ENCODE measurements around the gene PLA2G4F.

PLA2G4F gene, protein sequence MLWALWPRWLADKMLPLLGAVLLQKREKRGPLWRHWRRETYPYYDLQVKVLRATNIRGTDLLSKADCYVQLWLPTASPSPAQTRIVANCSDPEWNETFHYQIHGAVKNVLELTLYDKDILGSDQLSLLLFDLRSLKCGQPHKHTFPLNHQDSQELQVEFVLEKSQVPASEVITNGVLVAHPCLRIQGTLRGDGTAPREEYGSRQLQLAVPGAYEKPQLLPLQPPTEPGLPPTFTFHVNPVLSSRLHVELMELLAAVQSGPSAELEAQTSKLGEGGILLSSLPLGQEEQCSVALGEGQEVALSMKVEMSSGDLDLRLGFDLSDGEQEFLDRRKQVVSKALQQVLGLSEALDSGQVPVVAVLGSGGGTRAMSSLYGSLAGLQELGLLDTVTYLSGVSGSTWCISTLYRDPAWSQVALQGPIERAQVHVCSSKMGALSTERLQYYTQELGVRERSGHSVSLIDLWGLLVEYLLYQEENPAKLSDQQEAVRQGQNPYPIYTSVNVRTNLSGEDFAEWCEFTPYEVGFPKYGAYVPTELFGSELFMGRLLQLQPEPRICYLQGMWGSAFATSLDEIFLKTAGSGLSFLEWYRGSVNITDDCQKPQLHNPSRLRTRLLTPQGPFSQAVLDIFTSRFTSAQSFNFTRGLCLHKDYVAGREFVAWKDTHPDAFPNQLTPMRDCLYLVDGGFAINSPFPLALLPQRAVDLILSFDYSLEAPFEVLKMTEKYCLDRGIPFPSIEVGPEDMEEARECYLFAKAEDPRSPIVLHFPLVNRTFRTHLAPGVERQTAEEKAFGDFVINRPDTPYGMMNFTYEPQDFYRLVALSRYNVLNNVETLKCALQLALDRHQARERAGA

GRCh38 chr15:42156243-42156922 is at the start of gene PLA2G4F:
PLA2G4F (minus strand) TSS chr15:42156636; CDS start chr15:42156549, 87 bp downstream.
- Histone ChIP-seq H3K27me3 (ENCODE audit: control insufficient read depth in 1 of 2, insufficient read depth in 2 of 2, low read length in 2 of 2) (no peaks in the 10 kb centered on the region), H3K4me1 (ENCODE audit: insufficient read depth, low read length) (no peaks in the 10 kb centered on the region), H3K9me3 (ENCODE audit: low read length) (no peaks in the 10 kb centered on the region), H3K36me3 (ENCODE audit: insufficient read depth, low read length) (peaks cover 27% of the 10 kb centered on the region), H3K27ac (ENCODE audit: low read depth, low read length) (no peak within 1 kb of the TSS), H3K9ac (ENCODE audit: low read length) (no peak within 1 kb of the TSS), H3K4me3 (ENCODE audit: low read depth in 1 of 2, low read length in 2 of 2) (no peak within 1 kb of the TSS)

GRCh38 chr15:42203891-42204290 is 47.5 kb upstream of the PLA2G4F start:
- peaks cover 6% of the 10 kb centered on the region for H3K36me3 ChIP-seq (ENCODE audit: insufficient read depth, low read length)
- H3K9me3 ChIP-seq (ENCODE audit: low read length) = no peaks in the 10 kb centered on the region
- no peak overlapping the region for H3K9ac ChIP-seq (ENCODE audit: low read length)
- no peaks in the 10 kb centered on the region for H3K27me3 ChIP-seq (ENCODE audit: control insufficient read depth in 1 of 2, insufficient read depth in 2 of 2, low read length in 2 of 2)
- no peak overlapping the region for H3K27ac ChIP-seq (ENCODE audit: low read depth, low read length)
- H3K4me3 ChIP-seq (ENCODE audit: low read depth in 1 of 2, low read length in 2 of 2) = no peak overlapping the region
- peaks cover 18% of the 10 kb centered on the region for H3K4me1 ChIP-seq (ENCODE audit: insufficient read depth, low read length)

DNA sequence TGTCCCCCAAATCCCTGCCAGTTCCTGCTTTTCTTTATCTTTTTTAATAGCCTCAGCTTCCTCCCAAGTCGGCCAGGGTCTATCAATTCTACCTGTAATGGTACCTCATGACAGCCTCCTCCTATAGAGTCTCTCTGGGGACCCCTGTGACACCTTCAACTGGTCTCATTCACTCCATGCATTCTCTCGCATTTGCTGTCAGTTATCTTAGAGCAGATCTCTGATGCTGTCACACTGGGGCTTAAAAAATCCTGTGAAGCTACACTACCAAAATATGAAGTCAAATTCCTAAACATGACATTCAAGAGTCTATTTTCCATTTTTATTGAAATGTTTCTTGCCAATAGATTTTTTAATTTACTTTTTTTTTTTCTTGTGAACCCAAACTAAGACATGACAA is 46.2 kb upstream of the PLA2G4F start:
- Histone ChIP-seq H3K4me1 (ENCODE audit: insufficient read depth, low read length) (peaks cover 18% of the 10 kb centered on the region), H3K9ac (ENCODE audit: low read length) (no peak overlapping the region), H3K9me3 (ENCODE audit: low read length) (no peaks in the 10 kb centered on the region), H3K4me3 (ENCODE audit: low read depth in 1 of 2, low read length in 2 of 2) (no peak overlapping the region), H3K27ac (ENCODE audit: low read depth, low read length) (no peak overlapping the region), H3K36me3 (ENCODE audit: insufficient read depth, low read length) (peaks cover 12% of the 10 kb centered on the region), H3K27me3 (ENCODE audit: control insufficient read depth in 1 of 2, insufficient read depth in 2 of 2, low read length in 2 of 2) (no peaks in the 10 kb centered on the region)

DNA sequence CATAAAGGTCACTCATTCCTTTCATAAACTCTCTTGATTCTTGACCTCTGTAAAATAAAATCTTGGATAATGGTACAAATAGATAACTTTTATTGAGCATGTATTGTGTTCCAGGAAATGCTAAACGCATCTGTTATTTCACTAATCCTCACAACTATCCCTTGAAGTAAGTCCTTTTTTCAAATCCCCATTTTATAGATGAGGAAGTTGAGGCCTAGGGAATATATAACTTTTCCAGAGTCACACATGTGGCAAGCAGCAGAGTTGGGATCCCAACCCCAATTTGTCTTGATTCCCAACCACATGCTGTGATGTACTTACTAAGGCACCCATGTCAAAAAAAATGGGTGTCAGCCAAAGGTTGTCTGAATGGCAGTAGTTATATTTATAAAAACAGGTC is 45.4 kb upstream of the PLA2G4F start:
- Histone ChIP-seq H3K9me3 (ENCODE audit: low read length) (no peaks in the 10 kb centered on the region), H3K4me3 (ENCODE audit: low read depth in 1 of 2, low read length in 2 of 2) (no peak overlapping the region), H3K4me1 (ENCODE audit: insufficient read depth, low read length) (peaks cover 10% of the 10 kb centered on the region), H3K36me3 (ENCODE audit: insufficient read depth, low read length) (peaks cover 16% of the 10 kb centered on the region), H3K9ac (ENCODE audit: low read length) (no peak overlapping the region), H3K27me3 (ENCODE audit: control insufficient read depth in 1 of 2, insufficient read depth in 2 of 2, low read length in 2 of 2) (no peaks in the 10 kb centered on the region), H3K27ac (ENCODE audit: low read depth, low read length) (no peak overlapping the region)

GRCh38 chr15:42199126-42199525 is 42.7 kb upstream of the PLA2G4F start:
- H3K4me3 ChIP-seq (ENCODE audit: low read depth in 1 of 2, low read length in 2 of 2) = no peak overlapping the region
- H3K27ac ChIP-seq (ENCODE audit: low read depth, low read length) = no peak overlapping the region
- no peaks in the 10 kb centered on the region for H3K9me3 ChIP-seq (ENCODE audit: low read length)
- no peak overlapping the region for H3K9ac ChIP-seq (ENCODE audit: low read length)
- H3K36me3 ChIP-seq (ENCODE audit: insufficient read depth, low read length) = peaks cover 16% of the 10 kb centered on the region
- no peaks in the 10 kb centered on the region for H3K4me1 ChIP-seq (ENCODE audit: insufficient read depth, low read length)
- no peaks in the 10 kb centered on the region for H3K27me3 ChIP-seq (ENCODE audit: control insufficient read depth in 1 of 2, insufficient read depth in 2 of 2, low read length in 2 of 2)

DNA sequence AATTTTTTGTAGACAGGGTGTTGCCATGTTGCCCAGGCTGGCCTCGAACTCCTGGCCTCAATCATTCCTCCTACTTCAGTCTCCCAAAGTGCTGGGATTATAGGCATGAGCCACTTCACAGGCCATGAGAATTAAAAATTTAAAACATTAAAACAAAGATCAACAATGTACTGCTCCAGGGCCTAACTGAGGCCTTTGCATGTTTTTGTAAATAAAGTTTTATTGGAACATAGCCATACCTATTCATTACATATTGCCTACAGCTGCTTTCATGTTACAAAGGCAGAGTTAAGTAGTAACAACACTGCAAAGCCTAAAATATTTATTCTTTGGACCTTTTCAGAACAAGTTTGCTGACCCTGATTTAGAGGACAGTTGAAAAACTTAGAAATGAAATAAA is 42.1 kb upstream of the PLA2G4F start:
- H3K27ac ChIP-seq (ENCODE audit: low read depth, low read length) = no peak overlapping the region
- H3K27me3 ChIP-seq (ENCODE audit: control insufficient read depth in 1 of 2, insufficient read depth in 2 of 2, low read length in 2 of 2) = no peaks in the 10 kb centered on the region
- no peaks in the 10 kb centered on the region for H3K9me3 ChIP-seq (ENCODE audit: low read length)
- H3K4me3 ChIP-seq (ENCODE audit: low read depth in 1 of 2, low read length in 2 of 2) = no peak overlapping the region
- H3K9ac ChIP-seq (ENCODE audit: low read length) = no peak overlapping the region
- H3K4me1 ChIP-seq (ENCODE audit: insufficient read depth, low read length) = no peaks in the 10 kb centered on the region
- peaks cover 16% of the 10 kb centered on the region for H3K36me3 ChIP-seq (ENCODE audit: insufficient read depth, low read length)

- H3K27ac ChIP-seq (ENCODE audit: low read depth, low read length) = no peak overlapping the region
- no peaks in the 10 kb centered on the region for H3K4me1 ChIP-seq (ENCODE audit: insufficient read depth, low read length)
- no peak overlapping the region for H3K4me3 ChIP-seq (ENCODE audit: low read depth in 1 of 2, low read length in 2 of 2)
- H3K9ac ChIP-seq (ENCODE audit: low read length) = no peak overlapping the region
- no peaks in the 10 kb centered on the region for H3K9me3 ChIP-seq (ENCODE audit: low read length)
- no peaks in the 10 kb centered on the region for H3K27me3 ChIP-seq (ENCODE audit: control insufficient read depth in 1 of 2, insufficient read depth in 2 of 2, low read length in 2 of 2)
- H3K36me3 ChIP-seq (ENCODE audit: insufficient read depth, low read length) = peaks cover 38% of the 10 kb centered on the region
These were observed 38.1 kb upstream of the PLA2G4F start for GRCh38 chr15:42194513-42194912.

DNA sequence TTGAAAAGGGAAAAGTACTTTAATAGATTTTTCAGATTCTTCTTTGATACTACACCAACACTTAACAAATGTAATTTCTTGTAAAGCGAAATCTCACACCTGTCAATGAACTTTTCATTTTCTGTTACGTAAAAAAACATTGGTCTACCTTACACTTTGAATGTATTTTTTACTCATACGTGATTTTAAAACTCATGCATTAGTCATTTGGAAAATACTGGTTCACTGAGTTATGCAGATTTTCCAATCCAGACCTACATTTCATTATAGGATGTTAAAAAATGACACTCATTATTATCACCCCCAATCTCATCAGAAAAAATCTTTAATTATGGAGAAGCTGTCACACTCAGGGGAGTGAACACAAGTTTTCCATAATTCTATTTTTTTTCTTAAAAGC is 36.9 kb upstream of the PLA2G4F start:
- no peaks in the 10 kb centered on the region for H3K4me1 ChIP-seq (ENCODE audit: insufficient read depth, low read length)
- no peak overlapping the region for H3K9ac ChIP-seq (ENCODE audit: low read length)
- H3K9me3 ChIP-seq (ENCODE audit: low read length) = no peaks in the 10 kb centered on the region
- H3K27ac ChIP-seq (ENCODE audit: low read depth, low read length) = no peak overlapping the region
- H3K27me3 ChIP-seq (ENCODE audit: control insufficient read depth in 1 of 2, insufficient read depth in 2 of 2, low read length in 2 of 2) = no peaks in the 10 kb centered on the region
- no peak overlapping the region for H3K4me3 ChIP-seq (ENCODE audit: low read depth in 1 of 2, low read length in 2 of 2)
- peaks cover 37% of the 10 kb centered on the region for H3K36me3 ChIP-seq (ENCODE audit: insufficient read depth, low read length)

- H3K9me3 ChIP-seq (ENCODE audit: low read length) = no peaks in the 10 kb centered on the region
- H3K27me3 ChIP-seq (ENCODE audit: control insufficient read depth in 1 of 2, insufficient read depth in 2 of 2, low read length in 2 of 2) = no peaks in the 10 kb centered on the region
- H3K27ac ChIP-seq (ENCODE audit: low read depth, low read length) = no peak overlapping the region
- H3K4me1 ChIP-seq (ENCODE audit: insufficient read depth, low read length) = no peaks in the 10 kb centered on the region
- H3K9ac ChIP-seq (ENCODE audit: low read length) = no peak overlapping the region
- H3K4me3 ChIP-seq (ENCODE audit: low read depth in 1 of 2, low read length in 2 of 2) = no peak overlapping the region
- peaks cover 43% of the 10 kb centered on the region for H3K36me3 ChIP-seq (ENCODE audit: insufficient read depth, low read length)
These were observed 35.3 kb upstream of the PLA2G4F start for GRCh38 chr15:42191610-42192346.

GRCh38 chr15:42190370-42190769 is 33.9 kb upstream of the PLA2G4F start:
- no peaks in the 10 kb centered on the region for H3K9me3 ChIP-seq (ENCODE audit: low read length)
- no peaks in the 10 kb centered on the region for H3K4me1 ChIP-seq (ENCODE audit: insufficient read depth, low read length)
- no peak overlapping the region for H3K9ac ChIP-seq (ENCODE audit: low read length)
- no peak overlapping the region for H3K4me3 ChIP-seq (ENCODE audit: low read depth in 1 of 2, low read length in 2 of 2)
- H3K27ac ChIP-seq (ENCODE audit: low read depth, low read length) = no peak overlapping the region
- no peaks in the 10 kb centered on the region for H3K27me3 ChIP-seq (ENCODE audit: control insufficient read depth in 1 of 2, insufficient read depth in 2 of 2, low read length in 2 of 2)
- H3K36me3 ChIP-seq (ENCODE audit: insufficient read depth, low read length) = peaks cover 57% of the 10 kb centered on the region

DNA sequence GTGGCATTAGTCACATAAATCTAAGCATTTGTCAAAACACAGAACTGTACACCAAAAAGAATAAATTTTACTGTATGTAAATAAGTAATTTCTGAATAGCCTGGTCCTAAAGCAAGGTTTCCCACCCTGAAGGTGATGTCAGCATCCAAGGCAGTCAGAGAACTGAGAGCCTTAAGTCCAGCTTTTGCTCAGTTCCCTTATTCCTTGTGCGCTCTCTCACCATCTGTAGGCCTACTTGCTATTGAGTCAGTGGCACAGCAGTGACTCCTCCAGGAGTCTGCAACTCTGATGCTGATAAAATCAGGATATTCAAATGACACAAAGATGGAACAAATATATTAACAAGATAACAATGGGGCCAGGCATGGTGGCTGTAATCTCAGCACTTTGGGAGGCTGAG is 29.4 kb upstream of the PLA2G4F start:
- Histone ChIP-seq H3K9ac (ENCODE audit: low read length) (no peak overlapping the region), H3K36me3 (ENCODE audit: insufficient read depth, low read length) (peaks cover 74% of the 10 kb centered on the region), H3K4me3 (ENCODE audit: low read depth in 1 of 2, low read length in 2 of 2) (no peak overlapping the region), H3K9me3 (ENCODE audit: low read length) (no peaks in the 10 kb centered on the region), H3K4me1 (ENCODE audit: insufficient read depth, low read length) (no peaks in the 10 kb centered on the region), H3K27ac (ENCODE audit: low read depth, low read length) (no peak overlapping the region), H3K27me3 (ENCODE audit: control insufficient read depth in 1 of 2, insufficient read depth in 2 of 2, low read length in 2 of 2) (no peaks in the 10 kb centered on the region)
